ENCODE measurements around the gene OAF. TPM values are rescaled to one million over a fixed set of nuclear protein-coding genes. Genes with fewer than 3 reads are reported as not detected.

The OAF gene
- total RNA-seq, 4 donors from 2014 or later: 31.7 to 77.1 (median 36.2) TPM

- H3K4me3 ChIP-seq (replicated peaks in 1 of 3): no peak overlapping the region
- no peak for TF ChIP-seq POLR2A (IDR thresholded peaks at IDR 0.05)
- TF ChIP-seq, protein P1, sequence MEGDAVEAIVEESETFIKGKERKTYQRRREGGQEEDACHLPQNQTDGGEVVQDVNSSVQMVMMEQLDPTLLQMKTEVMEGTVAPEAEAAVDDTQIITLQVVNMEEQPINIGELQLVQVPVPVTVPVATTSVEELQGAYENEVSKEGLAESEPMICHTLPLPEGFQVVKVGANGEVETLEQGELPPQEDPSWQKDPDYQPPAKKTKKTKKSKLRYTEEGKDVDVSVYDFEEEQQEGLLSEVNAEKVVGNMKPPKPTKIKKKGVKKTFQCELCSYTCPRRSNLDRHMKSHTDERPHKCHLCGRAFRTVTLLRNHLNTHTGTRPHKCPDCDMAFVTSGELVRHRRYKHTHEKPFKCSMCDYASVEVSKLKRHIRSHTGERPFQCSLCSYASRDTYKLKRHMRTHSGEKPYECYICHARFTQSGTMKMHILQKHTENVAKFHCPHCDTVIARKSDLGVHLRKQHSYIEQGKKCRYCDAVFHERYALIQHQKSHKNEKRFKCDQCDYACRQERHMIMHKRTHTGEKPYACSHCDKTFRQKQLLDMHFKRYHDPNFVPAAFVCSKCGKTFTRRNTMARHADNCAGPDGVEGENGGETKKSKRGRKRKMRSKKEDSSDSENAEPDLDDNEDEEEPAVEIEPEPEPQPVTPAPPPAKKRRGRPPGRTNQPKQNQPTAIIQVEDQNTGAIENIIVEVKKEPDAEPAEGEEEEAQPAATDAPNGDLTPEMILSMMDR (IDR thresholded peaks at IDR 0.05): no peak
- peaks cover 0 to 44% of the 10 kb centered on the region in 2 donors for H3K4me1 ChIP-seq
- no peaks in the 10 kb centered on the region for H3K27me3 ChIP-seq
- no peak overlapping the region for H3K27ac ChIP-seq
- no peaks in the 10 kb centered on the region for H3K9me3 ChIP-seq
- no peak for DNase-seq
- intact Hi-C loops (cut with DNase I): no loop called here
- WGBS, 2 donors: 88% methylated on average over 6 to 8 of the region's 8 CpGs
- no peaks in the 10 kb centered on the region for H3K36me3 ChIP-seq
Observed at GRCh38 chr11:120222916-120223315, 12.1 kb downstream of the OAF start.

- TF ChIP-seq POLR2A (IDR thresholded peaks at IDR 0.05): no peak
- TF ChIP-seq, protein P1 (IDR thresholded peaks at IDR 0.05): no peak
- Histone ChIP-seq H3K27ac (no peak overlapping the region), H3K27me3 (no peaks in the 10 kb centered on the region), H3K9me3 (no peaks in the 10 kb centered on the region), H3K4me3 (replicated peaks in 1 of 3) (no peak overlapping the region), H3K4me1 (peaks cover 0 to 36% of the 10 kb centered on the region in 2 donors), H3K36me3 (no peaks in the 10 kb centered on the region)
- WGBS, 2 donors: 18 to 29% methylated on average over 1 of the region's 1 CpG
- DNase-seq: no peak
- intact Hi-C loops (cut with DNase I): no loop called here
Observed at GRCh38 chr11:120223793-120224192, 13.0 kb downstream of the OAF start.

- Histone ChIP-seq H3K9me3 (no peaks in the 10 kb centered on the region), H3K27ac (peak overlapping the region in 1 of 3 donors; percentile 35), H3K4me1 (peaks cover 0 to 34% of the 10 kb centered on the region in 2 donors), H3K27me3 (no peaks in the 10 kb centered on the region), H3K36me3 (no peaks in the 10 kb centered on the region), H3K4me3 (replicated peaks in 1 of 3) (no peak overlapping the region)
- WGBS, 2 donors: 72 to 83% methylated on average over 6 of the region's 6 CpGs
- intact Hi-C loops (cut with DNase I): no loop called here
- no peak for TF ChIP-seq POLR2A (IDR thresholded peaks at IDR 0.05)
- TF ChIP-seq, protein P1 (IDR thresholded peaks at IDR 0.05): no peak
- no peak for DNase-seq
Observed at GRCh38 chr11:120224361-120224760, 13.5 kb downstream of the OAF start.

GRCh38 chr11:120224972-120225909 is 14.4 kb downstream of the OAF start:
- 45 to 53% methylated on average over 17 to 19 of the region's 22 CpGs for WGBS, 2 donors
- intact Hi-C loops (cut with DNase I): loop anchor here (5.0 kb wide), 1 partner anchor 53 kb away; no protein-coding TSS in a partner anchor
- peaks cover 0 to 34% of the 10 kb centered on the region in 2 donors for H3K4me1 ChIP-seq
- H3K27me3 ChIP-seq: no peaks in the 10 kb centered on the region
- TF ChIP-seq, protein P1 (IDR thresholded peaks at IDR 0.05): no peak
- no peak for TF ChIP-seq POLR2A (IDR thresholded peaks at IDR 0.05)
- peak overlapping the region in 2 of 3 donors; percentile 35 to 56 for H3K27ac ChIP-seq
- peak in 1 of 2 donors; percentile 27 for DNase-seq
- H3K36me3 ChIP-seq: no peaks in the 10 kb centered on the region
- H3K4me3 ChIP-seq (replicated peaks in 1 of 3): no peak overlapping the region
- no peaks in the 10 kb centered on the region for H3K9me3 ChIP-seq

DNA sequence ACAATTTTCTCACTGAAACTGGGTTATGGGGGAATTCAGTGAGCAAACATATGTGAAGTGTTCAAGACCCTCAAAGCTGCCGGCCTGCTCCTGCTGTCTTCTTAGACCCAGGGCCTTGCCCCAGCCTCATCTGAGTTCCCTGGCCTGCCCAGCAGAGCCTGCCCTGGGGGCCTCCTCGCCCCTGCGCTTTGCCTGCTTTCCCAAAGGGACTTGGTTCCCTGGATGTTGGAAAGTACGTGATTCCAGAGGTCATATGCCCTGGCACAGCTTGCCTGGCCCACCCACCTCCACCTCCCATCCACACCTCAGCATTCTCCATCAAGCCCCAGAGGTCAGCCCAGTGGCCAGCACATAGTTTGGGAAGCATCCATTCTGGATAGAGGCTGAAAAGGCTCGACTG is 15.4 kb downstream of the OAF start:
- TF ChIP-seq POLR2A (IDR thresholded peaks at IDR 0.05): no peak
- TF ChIP-seq, protein P1 (IDR thresholded peaks at IDR 0.05): no peak
- 74 to 82% methylated on average over 4 of the region's 5 CpGs for WGBS, 2 donors
- no peak for DNase-seq
- H3K4me3 ChIP-seq (replicated peaks in 1 of 3): no peak overlapping the region
- H3K9me3 ChIP-seq: no peaks in the 10 kb centered on the region
- H3K36me3 ChIP-seq: no peaks in the 10 kb centered on the region
- intact Hi-C loops (cut with DNase I): loop anchor here (5.0 kb wide), 1 partner anchor 54 kb away; no protein-coding TSS in a partner anchor
- H3K4me1 ChIP-seq: peaks cover 0 to 27% of the 10 kb centered on the region in 2 donors
- H3K27ac ChIP-seq: peak overlapping the region in 1 of 3 donors; percentile 56
- no peaks in the 10 kb centered on the region for H3K27me3 ChIP-seq
